ENCODE measurements around the gene DNAH17. TPM values are rescaled to one million over a fixed set of nuclear protein-coding genes. Genes with fewer than 3 reads are reported as not detected.
A peak's percentile ranks its signal among the peaks of the same experiment; 100 is the strongest.

The DNAH17 gene
- total and polyA plus RNA-seq, 2 experiments from 2014 or later = 0.64 TPM; not detected in 1

GRCh38 chr17:78444392-78444791, 132.8 kb downstream of the DNAH17 start:
- Histone ChIP-seq H3K27ac (no peak overlapping the region), H2AFZ (no peak overlapping the region), H3K27me3 (replicated peaks; ENCODE audit: insufficient read depth) (peaks cover 7% of the 10 kb centered on the region; the same call in 1 of the 2 replicates), H3K9ac (no peak overlapping the region), H3F3A (ENCODE audit: insufficient read depth) (no peaks in the 10 kb centered on the region), H4K20me1 (ENCODE audit: insufficient read depth) (no peaks in the 10 kb centered on the region), H3K4me3 (no peak overlapping the region), H3K79me2 (ENCODE audit: insufficient read depth) (no peaks in the 10 kb centered on the region), H3K9me2 (ENCODE audit: insufficient read depth) (no peaks in the 10 kb centered on the region), H3K9me3 (ENCODE audit: low read depth) (no peaks in the 10 kb centered on the region), H3K36me3 (ENCODE audit: low read depth) (no peaks in the 10 kb centered on the region), H3K4me1 (ENCODE audit: insufficient read depth) (no peaks in the 10 kb centered on the region), H3K4me2 (ENCODE audit: unreplicated experiment) (no peak overlapping the region)
- TF ChIP-seq EZH2phosphoT487 (IDR thresholded peaks at IDR 0.05; ENCODE audit: insufficient read depth, low read depth) (no peak), EZH2 (IDR thresholded peaks at IDR 0.05; ENCODE audit: insufficient read depth, poor library complexity, severe bottlenecking) (no peak)
- DNase-seq = no peak
- in situ Hi-C loops (cut with MboI) = no loop called here
- 84 to 87% methylated on average over 17 to 20 of the region's 20 CpGs for WGBS, 2 experiments (ENCODE audit: low coverage in 1 of 2, low lambda C conversion rate in 2 of 2, missing lambda C conversion rate in 2 of 2)

GRCh38 chr17:78442648-78443218, 134.5 kb downstream of the DNAH17 start:
- no peak overlapping the region for H3K4me3 ChIP-seq
- peaks cover 7% of the 10 kb centered on the region; the same call in 1 of the 2 replicates for H3K27me3 ChIP-seq (replicated peaks; ENCODE audit: insufficient read depth)
- peak; percentile 48 for DNase-seq
- WGBS, 2 experiments (ENCODE audit: low coverage in 1 of 2, low lambda C conversion rate in 2 of 2, missing lambda C conversion rate in 2 of 2) = 49 to 53% methylated on average over 18 to 19 of the region's 19 CpGs
- no peaks in the 10 kb centered on the region for H3K36me3 ChIP-seq (ENCODE audit: low read depth)
- no peaks in the 10 kb centered on the region for H3K4me1 ChIP-seq (ENCODE audit: insufficient read depth)
- no peak overlapping the region for H3K27ac ChIP-seq
- H4K20me1 ChIP-seq (ENCODE audit: insufficient read depth) = no peaks in the 10 kb centered on the region
- TF ChIP-seq EZH2 (IDR thresholded peaks at IDR 0.05; ENCODE audit: insufficient read depth, poor library complexity, severe bottlenecking) (no peak), EZH2phosphoT487 (IDR thresholded peaks at IDR 0.05; ENCODE audit: insufficient read depth, low read depth) (no peak)
- no peaks in the 10 kb centered on the region for H3K9me2 ChIP-seq (ENCODE audit: insufficient read depth)
- H3K9me3 ChIP-seq (ENCODE audit: low read depth) = no peaks in the 10 kb centered on the region
- no peaks in the 10 kb centered on the region for H3F3A ChIP-seq (ENCODE audit: insufficient read depth)
- no peaks in the 10 kb centered on the region for H3K79me2 ChIP-seq (ENCODE audit: insufficient read depth)
- no peak overlapping the region for H3K9ac ChIP-seq
- H3K4me2 ChIP-seq (ENCODE audit: unreplicated experiment) = no peak overlapping the region
- in situ Hi-C loops (cut with MboI) = no loop called here
- no peak overlapping the region for H2AFZ ChIP-seq

- Histone ChIP-seq H3F3A (ENCODE audit: insufficient read depth) (no peaks in the 10 kb centered on the region), H3K4me2 (ENCODE audit: unreplicated experiment) (no peak overlapping the region), H3K27ac (no peak overlapping the region), H4K20me1 (ENCODE audit: insufficient read depth) (no peaks in the 10 kb centered on the region), H2AFZ (no peak overlapping the region), H3K79me2 (ENCODE audit: insufficient read depth) (no peaks in the 10 kb centered on the region), H3K27me3 (replicated peaks; ENCODE audit: insufficient read depth) (peaks cover 7% of the 10 kb centered on the region; the same call in 1 of the 2 replicates), H3K36me3 (ENCODE audit: low read depth) (no peaks in the 10 kb centered on the region), H3K9me3 (ENCODE audit: low read depth) (no peaks in the 10 kb centered on the region), H3K9ac (no peak overlapping the region), H3K4me3 (no peak overlapping the region), H3K4me1 (ENCODE audit: insufficient read depth) (no peaks in the 10 kb centered on the region), H3K9me2 (ENCODE audit: insufficient read depth) (no peaks in the 10 kb centered on the region)
- TF ChIP-seq EZH2 (IDR thresholded peaks at IDR 0.05; ENCODE audit: insufficient read depth, poor library complexity, severe bottlenecking) (no peak), EZH2phosphoT487 (IDR thresholded peaks at IDR 0.05; ENCODE audit: insufficient read depth, low read depth) (no peak)
- in situ Hi-C loops (cut with MboI) = no loop called here
- 69 to 77% methylated on average over 12 of the region's 12 CpGs for WGBS, 2 experiments (ENCODE audit: low coverage in 1 of 2, low lambda C conversion rate in 2 of 2, missing lambda C conversion rate in 2 of 2)
- DNase-seq = no peak
These were observed 135.8 kb downstream of the DNAH17 start for GRCh38 chr17:78441271-78441971.

GRCh38 chr17:78438694-78439325, 138.4 kb downstream of the DNAH17 start:
- H3K27ac ChIP-seq = no peak overlapping the region
- in situ Hi-C loops (cut with MboI) = no loop called here
- H4K20me1 ChIP-seq (ENCODE audit: insufficient read depth) = no peaks in the 10 kb centered on the region
- no peaks in the 10 kb centered on the region for H3K9me2 ChIP-seq (ENCODE audit: insufficient read depth)
- no peak overlapping the region for H2AFZ ChIP-seq
- WGBS, 2 experiments (ENCODE audit: low coverage in 1 of 2, low lambda C conversion rate in 2 of 2, missing lambda C conversion rate in 2 of 2) = 80% methylated on average over 16 of the region's 16 CpGs
- DNase-seq = peak; percentile 21
- peaks cover 7% of the 10 kb centered on the region; the same call in 1 of the 2 replicates for H3K27me3 ChIP-seq (replicated peaks; ENCODE audit: insufficient read depth)
- no peak overlapping the region for H3K4me3 ChIP-seq
- no peaks in the 10 kb centered on the region for H3K4me1 ChIP-seq (ENCODE audit: insufficient read depth)
- no peaks in the 10 kb centered on the region for H3K36me3 ChIP-seq (ENCODE audit: low read depth)
- no peaks in the 10 kb centered on the region for H3F3A ChIP-seq (ENCODE audit: insufficient read depth)
- no peaks in the 10 kb centered on the region for H3K9me3 ChIP-seq (ENCODE audit: low read depth)
- TF ChIP-seq EZH2phosphoT487 (IDR thresholded peaks at IDR 0.05; ENCODE audit: insufficient read depth, low read depth) = no peak
- no peak for TF ChIP-seq EZH2 (IDR thresholded peaks at IDR 0.05; ENCODE audit: insufficient read depth, poor library complexity, severe bottlenecking)
- H3K79me2 ChIP-seq (ENCODE audit: insufficient read depth) = no peaks in the 10 kb centered on the region
- H3K9ac ChIP-seq = no peak overlapping the region
- no peak overlapping the region for H3K4me2 ChIP-seq (ENCODE audit: unreplicated experiment)
